Measurements from ENCODE around the gene KRTAP3-3. TPM values are rescaled to one million over a fixed set of nuclear protein-coding genes. Genes with fewer than 3 reads are reported as not detected.
A peak's percentile ranks its signal among the peaks of the same experiment; 100 is the strongest.

The KRTAP3-3 gene
- total and polyA plus RNA-seq, 2 experiments from 2014 or later = not detected

GRCh38 chr17:40949418-40949817 lies 44.5 kb downstream of the KRTAP3-3 start:
- no peaks in the 10 kb centered on the region for H3K36me3 Mint-ChIP-seq (ENCODE audit: low read depth)
- TF ChIP-seq NANOG (IDR thresholded peaks at IDR 0.05; ENCODE audit: borderline replicate concordance) = no peak
- TF ChIP-seq EZH2 (IDR thresholded peaks at IDR 0.05; ENCODE audit: low read depth, unreplicated experiment) = no peak
- TF ChIP-seq EZH2phosphoT487 (IDR thresholded peaks at IDR 0.05; ENCODE audit: unreplicated experiment) = no peak
- no peak for TF ChIP-seq CTCF (conservative IDR thresholded peaks at IDR 0.05; ENCODE audit: low read depth in 2 of 2)
- TF ChIP-seq ZNF331 (CRISPR knock-in tag; IDR thresholded peaks at IDR 0.05; ENCODE audit: low read depth) = no peak
- no peak for TF ChIP-seq REST (IDR thresholded peaks at IDR 0.05; ENCODE audit: unreplicated experiment)
- no peak for TF ChIP-seq POLR2AphosphoS5 (IDR thresholded peaks at IDR 0.05; ENCODE audit: low read depth)
- no peak for TF ChIP-seq STAT1 (IDR thresholded peaks at IDR 0.05; ENCODE audit: unreplicated experiment)
- TF ChIP-seq ZNF462 (CRISPR knock-in tag; IDR thresholded peaks at IDR 0.05) = no peak
- no peak for TF ChIP-seq ZNF114 (CRISPR knock-in tag; IDR thresholded peaks at IDR 0.05)
- TF ChIP-seq JUNB (IDR thresholded peaks at IDR 0.05; ENCODE audit: unreplicated experiment) = no peak
- no peak for TF ChIP-seq CREB1 (CRISPR knock-in tag; IDR thresholded peaks at IDR 0.05; ENCODE audit: low read depth)
- no peak overlapping the region for H3K27ac Mint-ChIP-seq
- Histone ChIP-seq H3K27ac (ENCODE audit: low read depth) (no peak overlapping the region), H3K4me1 (ENCODE audit: insufficient read depth) (no peaks in the 10 kb centered on the region), H3K9me2 (ENCODE audit: insufficient read depth) (peaks cover 7% of the 10 kb centered on the region), H3K79me2 (replicated peaks; ENCODE audit: insufficient read depth) (no peaks in the 10 kb centered on the region), H3K27me3 (ENCODE audit: insufficient read depth) (no peaks in the 10 kb centered on the region), H3K36me3 (ENCODE audit: insufficient read depth) (no peaks in the 10 kb centered on the region), H3K4me3 (no peak overlapping the region), H3K4me2 (no peak overlapping the region), H3F3A (replicated peaks; ENCODE audit: low read depth) (no peaks in the 10 kb centered on the region), H2AFZ (peak overlapping the region; percentile 91), H4K20me1 (replicated peaks; ENCODE audit: insufficient read depth) (no peaks in the 10 kb centered on the region)
- DNase-seq (ENCODE audit: low spot score) (no peak), ATAC-seq (peak; percentile 54)
- H3K27me3 Mint-ChIP-seq (ENCODE audit: insufficient read depth, low read depth, poor library complexity) = peaks cover 8% of the 10 kb centered on the region
- no peak overlapping the region for H3K4me3 Mint-ChIP-seq
- no peaks in the 10 kb centered on the region; the same call in 2 of the 3 replicates for H3K9me3 Mint-ChIP-seq
- H3K4me1 Mint-ChIP-seq = no peaks in the 10 kb centered on the region
